SK-N-MC (cell line): ENCODE measurements around the gene SNX8.

Experiments used
- EZH2 ChIP-seq: fragments of 200-600 bp; sonication (generic); IDR thresholded peaks from one replicate; pipeline ENCODE4 v1.6.1; 2017; ENCODE audit warnings: antibody characterized with exemption
- POLR2AphosphoS5 ChIP-seq: IDR thresholded peaks from 2 replicates; pipeline ENCODE4 v1.6.1; 2012; ENCODE audit warnings: mild to moderate bottlenecking, low read depth, low read length, borderline replicate concordance

DNA sequence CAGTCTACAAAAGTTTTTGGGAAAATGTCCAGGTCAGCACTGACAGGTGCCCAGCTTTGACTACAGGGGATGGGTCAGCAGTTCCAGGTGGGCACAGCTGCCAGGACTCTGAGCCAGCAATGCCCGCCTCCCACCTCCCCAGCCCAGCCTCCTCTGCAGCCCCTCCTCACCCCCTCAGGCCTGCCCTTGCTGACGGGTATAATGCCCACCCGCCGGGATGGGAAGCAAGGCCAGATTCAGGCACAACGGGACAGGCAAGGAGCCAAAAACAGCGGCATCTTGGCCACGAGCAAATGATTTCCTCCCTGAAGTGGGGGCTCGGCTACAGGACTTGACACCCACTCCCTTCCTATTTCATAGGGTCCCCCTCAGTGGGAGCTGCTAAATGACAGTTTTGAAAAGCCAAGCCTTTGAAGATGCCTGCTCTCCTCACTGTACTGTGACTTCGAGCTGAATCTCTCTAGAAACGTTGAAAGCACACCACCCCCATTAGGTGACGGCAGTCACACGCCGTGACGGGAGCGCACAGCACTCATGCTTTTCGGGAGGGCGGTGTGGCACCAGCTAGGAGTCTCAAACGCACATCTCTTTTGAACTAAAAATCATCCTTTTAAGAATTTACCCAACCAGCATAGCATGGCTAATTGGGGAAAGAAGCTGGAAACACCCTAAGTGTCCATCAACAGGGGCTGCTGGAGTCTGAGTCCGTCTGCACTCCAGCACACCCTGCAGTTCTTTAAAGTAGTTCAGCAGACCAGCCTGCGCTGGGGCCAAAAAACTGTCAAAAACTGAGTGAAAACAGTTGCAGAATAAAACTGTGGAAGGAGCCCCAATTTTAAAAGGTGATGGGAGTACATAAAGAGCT is 111.1 kb downstream of the SNX8 start:
- TF ChIP-seq EZH2 (no peak), POLR2AphosphoS5 (no peak)
